A673 (cell line): ENCODE data around the gene CABP4. TPM values are rescaled to one million over a fixed set of nuclear protein-coding genes. Genes with fewer than 3 reads are reported as not detected.

Experiments used
- BruUV-seq: library from RNA; stranded (reverse); fragments of 400-500 nt; replicated peaks from 2 replicates; lab custom pipeline; 2021; lab: Mats Ljungman, UMichigan
- CTCF ChIA-PET: fragments of 300-600 bp; sonication (Branson Sonifier 250); formaldehyde crosslinking; loops from one replicate; lab custom pipeline; 2022; ENCODE audit warnings: antibody characterized with exemption; lab: Charles Lee
- POLR2A ChIA-PET: fragments of 300-600 bp; sonication (Branson Sonifier 250); formaldehyde crosslinking; loops from one replicate; lab custom pipeline; 2022; ENCODE audit warnings: antibody characterized with exemption; ENCODE audit not compliant: low non-redundant PET; lab: Charles Lee
- DNase-seq: peaks from one replicate; pipeline ENCODE4 v3.0.0-alpha.2; 2015; ENCODE audit warnings: low spot score
- H3K27ac ChIP-seq: fragments of 200-600 bp; sonication (generic); 2 replicates; pipeline ENCODE4 v1.5.1; 2016; ENCODE audit warnings: mixed run types, low read depth, mild to moderate bottlenecking, mixed read lengths, antibody characterized with exemption, low read length; ENCODE audit not compliant: poor library complexity, severe bottlenecking
- H3K27me3 ChIP-seq: fragments of 200-600 bp; sonication (generic); replicated peaks from 2 replicates; pipeline ENCODE4 v1.6.1; 2017; ENCODE audit warnings: mixed run types, low read depth, mild to moderate bottlenecking, mixed read lengths, antibody characterized with exemption, low read length; ENCODE audit not compliant: insufficient read depth, poor library complexity
- H3K36me3 ChIP-seq: fragments of 200-600 bp; sonication (generic); 2 replicates; pipeline ENCODE4 v1.6.1; 2016; ENCODE audit warnings: mixed run types, mild to moderate bottlenecking, mixed read lengths, antibody characterized with exemption, low read length; ENCODE audit not compliant: insufficient read depth, poor library complexity, severe bottlenecking
- H3K4me1 ChIP-seq: fragments of 200-600 bp; sonication (generic); 2 replicates; pipeline ENCODE4 v1.6.1; 2017; ENCODE audit warnings: mixed run types, mild to moderate bottlenecking, mixed read lengths, antibody characterized with exemption, low read length; ENCODE audit not compliant: insufficient read depth, poor library complexity, severe bottlenecking
- H3K4me3 ChIP-seq: fragments of 200-600 bp; sonication (generic); 2 replicates; pipeline ENCODE4 v1.5.1; 2016; ENCODE audit warnings: low read depth, mixed run types, mild to moderate bottlenecking, mixed read lengths, low read length; ENCODE audit not compliant: poor library complexity, severe bottlenecking
- H3K9me3 ChIP-seq: fragments of 200-600 bp; sonication (generic); 2 replicates; pipeline ENCODE4 v1.6.1; 2016; ENCODE audit warnings: mixed run types, low read depth, mild to moderate bottlenecking, mixed read lengths, antibody characterized with exemption, low read length; ENCODE audit not compliant: poor library complexity, severe bottlenecking
- CTCF ChIP-seq: fragments of 300-800, 200-600 bp; sonication (generic); conservative IDR thresholded peaks from 2 replicates; pipeline ENCODE4 v1.5.1; 2017; ENCODE audit warnings: low read depth, mild to moderate bottlenecking, antibody characterized with exemption, low read length, moderate library complexity, mixed read lengths
- EZH2 ChIP-seq: fragments of 200-600 bp; sonication (generic); IDR thresholded peaks from 2 replicates; pipeline ENCODE4 v1.6.1; 2017; ENCODE audit warnings: borderline replicate concordance, low read depth, mild to moderate bottlenecking, mixed read lengths, antibody characterized with exemption, low read length; ENCODE audit not compliant: poor library complexity, severe bottlenecking
- intact Hi-C: fragments of 100-400 bp; cut with micrococcal nuclease; formaldehyde crosslinking; loops from one replicate; pipeline ENCODE4 v1.10.0; 2022; ENCODE audit not compliant: unreplicated experiment
- total RNA-seq: library from RNA; stranded (reverse); gene quantifications from 2 replicates; pipeline ENCODE4 v1.2.3, GENCODE V29; 2021

The CABP4 gene
- total RNA-seq, 1 experiment from 2014 or later, result not detected

- H3K27me3 ChIP-seq, result no peaks in the 10 kb centered on the region
- H3K4me1 ChIP-seq, result peaks cover 12% of the 10 kb centered on the region
- H3K4me3 ChIP-seq, result no peak overlapping the region
- no peak overlapping the region for H3K27ac ChIP-seq
- no peak for TF ChIP-seq CTCF
- no peak for TF ChIP-seq EZH2
- no TSS peak for BruUV-seq
- DNase-seq, result no peak
- no peaks in the 10 kb centered on the region for H3K36me3 ChIP-seq
- no peaks in the 10 kb centered on the region for H3K9me3 ChIP-seq
- ChIA-PET POLR2A (no interaction called here), CTCF (no interaction called here)
- intact Hi-C loops, result no loop called here
Measured at GRCh38 chr11:67410984-67411784, 44.0 kb upstream of the CABP4 start.

DNA sequence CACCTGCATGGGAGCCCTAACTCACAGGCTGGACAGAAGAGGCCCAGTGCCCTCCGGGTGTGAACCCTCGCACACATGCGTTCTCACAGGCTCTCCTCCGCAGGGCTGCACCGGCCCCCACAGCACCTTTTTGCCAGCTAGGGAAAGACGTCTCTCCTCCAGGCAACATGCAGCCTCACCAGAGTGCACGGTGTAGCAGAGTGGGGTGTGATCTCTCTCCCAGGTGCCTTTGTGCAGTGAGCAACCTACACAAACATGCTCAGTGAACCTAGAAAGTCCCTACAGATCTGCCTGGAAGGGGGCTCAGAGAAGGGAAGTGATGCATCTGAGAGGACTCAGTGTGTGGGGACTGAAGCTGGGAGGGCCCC is 43.4 kb upstream of the CABP4 start:
- H3K27ac ChIP-seq, result no peak overlapping the region
- H3K4me1 ChIP-seq, result peaks cover 18% of the 10 kb centered on the region
- intact Hi-C loops, result no loop called here
- no peaks in the 10 kb centered on the region for H3K36me3 ChIP-seq
- ChIA-PET POLR2A (no interaction called here), CTCF (no interaction called here)
- H3K4me3 ChIP-seq, result no peak overlapping the region
- H3K27me3 ChIP-seq, result no peaks in the 10 kb centered on the region
- no peak for DNase-seq
- H3K9me3 ChIP-seq, result no peaks in the 10 kb centered on the region
- no TSS peak for BruUV-seq
- no peak for TF ChIP-seq EZH2
- TF ChIP-seq CTCF, result no peak

GRCh38 chr11:67412495-67413179 is 42.5 kb upstream of the CABP4 start:
- Histone ChIP-seq H3K4me1 (peaks cover 25% of the 10 kb centered on the region), H3K36me3 (no peaks in the 10 kb centered on the region), H3K9me3 (no peaks in the 10 kb centered on the region), H3K4me3 (no peak overlapping the region), H3K27ac (no peak overlapping the region), H3K27me3 (no peaks in the 10 kb centered on the region)
- POLR2A ChIA-PET, result no interaction called here
- TF ChIP-seq CTCF (no peak), EZH2 (no peak)
- no TSS peak for BruUV-seq
- no peak for DNase-seq
- CTCF ChIA-PET, result interaction anchor here (1.2 kb wide), 1 partner anchor 11 kb away, joined by 5 read pairs; the partner anchor contains the start of gene PPP1CA
- intact Hi-C loops, result no loop called here
